ENCODE measurements around the gene GRB7. TPM values are rescaled to one million over a fixed set of nuclear protein-coding genes. Genes with fewer than 3 reads are reported as not detected.
A peak's percentile ranks its signal among the peaks of the same experiment; 100 is the strongest.

Gene GRB7
- total and polyA plus RNA-seq, 5 donors from 2014 or later = not detected

DNA sequence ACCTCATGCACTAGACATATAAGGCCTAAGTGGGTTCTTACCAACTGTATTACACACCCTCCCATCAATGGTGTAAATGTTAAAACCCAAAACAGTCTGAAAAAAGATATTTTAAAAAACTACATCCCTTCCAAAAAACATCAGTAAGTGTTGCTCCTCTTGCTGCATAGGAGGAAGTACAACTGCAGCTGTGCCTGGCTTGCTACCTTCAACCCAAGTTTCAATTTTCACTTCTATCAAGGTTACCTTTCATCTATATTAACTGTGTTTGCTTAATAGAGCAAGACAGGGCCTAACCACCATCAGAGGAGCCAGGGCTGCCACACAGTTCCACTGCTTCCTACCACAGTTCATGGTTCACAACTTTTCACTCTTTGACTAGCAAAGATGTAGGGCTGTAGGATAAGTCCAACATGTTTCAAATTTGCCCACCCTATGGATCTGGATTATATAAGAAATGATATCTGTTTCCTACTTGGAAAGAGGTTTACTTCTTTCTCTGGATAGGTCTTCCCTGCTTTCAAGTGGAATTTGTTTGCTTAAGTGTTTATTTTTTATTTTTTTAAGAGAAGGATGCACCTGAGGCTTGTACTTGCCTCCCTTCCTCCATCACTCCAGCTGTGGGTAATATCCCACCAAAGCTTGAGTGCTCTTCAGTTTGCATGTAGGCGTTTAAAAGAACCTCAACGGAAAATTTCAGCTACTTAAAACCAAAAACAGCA is 56.7 kb downstream of the GRB7 start:
- Mint-ChIP-seq H3K27ac (peak overlapping the region; percentile 89 to 98 (median 92)), H3K4me3 (peak overlapping the region; percentile 60 to 95 (median 79)), H3K4me1 (peaks cover 31 to 83% (median 61%) of the 10 kb centered on the region in 4 donors), H3K9me3 (no peaks in the 10 kb centered on the region), H3K36me3 (peaks cover 26% of the 10 kb centered on the region), H3K27me3 (no peaks in the 10 kb centered on the region)
- no peaks in the 10 kb centered on the region for H3K36me3 ChIP-seq (ENCODE audit: control insufficient read depth, insufficient read depth, low read length)
- no peaks in the 10 kb centered on the region for H3K9me3 ChIP-seq (ENCODE audit: control insufficient read depth in 2 of 2, low read length in 2 of 2)
- H3K4me1 ChIP-seq (ENCODE audit: control insufficient read depth, insufficient read depth, low read length, poor library complexity, severe bottlenecking) = peaks cover 64% of the 10 kb centered on the region
- ATAC-seq (ENCODE audit: low read depth in 2 of 2) (peak; percentile 81 to 82), DNase-seq (peak in 2 of 3 donors; percentile 59 to 90)
- no peaks in the 10 kb centered on the region for H3K27me3 ChIP-seq (ENCODE audit: control insufficient read depth, insufficient read depth, low read length)
- peak overlapping the region; percentile 91 for H3K4me3 ChIP-seq (ENCODE audit: low read depth, low read length)
- peak overlapping the region; percentile 77 for H3K27ac ChIP-seq (ENCODE audit: insufficient read depth, low read length, poor library complexity, severe bottlenecking)

Other genes with a start within 250 kb of the GRB7 start
- not detected for gene NEUROD2, start 130.0 kb upstream of the GRB7 start, total RNA-seq
- not detected for gene NEUROD2, start 130.0 kb upstream of the GRB7 start, polyA plus RNA-seq
- gene PPP1R1B, start 111.0 kb upstream of the GRB7 start, total RNA-seq = not detected
- gene PPP1R1B, start 111.0 kb upstream of the GRB7 start, polyA plus RNA-seq = not detected
- 95.9 TPM for gene STARD3, start 100.8 kb upstream of the GRB7 start, total RNA-seq
- gene STARD3, start 100.8 kb upstream of the GRB7 start, polyA plus RNA-seq = 10 to 100 TPM; 45.4 to 48.6 (median 46.5) TPM
- gene TCAP, start 72.6 kb upstream of the GRB7 start, total RNA-seq = 3.4 TPM
- under 1 TPM in 1 of 4 donors, not detected in 3; 0.07 TPM for gene TCAP, start 72.6 kb upstream of the GRB7 start, polyA plus RNA-seq
- gene PNMT, start 69.5 kb upstream of the GRB7 start, total RNA-seq = 1.2 TPM
- not detected for gene PNMT, start 69.5 kb upstream of the GRB7 start, polyA plus RNA-seq
- gene PGAP3, start 49.9 kb upstream of the GRB7 start, total RNA-seq = 28.0 TPM
- gene PGAP3, start 49.9 kb upstream of the GRB7 start, polyA plus RNA-seq = 10 to 100 TPM; 15.2 to 23.3 (median 17.5) TPM
- gene ERBB2, start 37.9 kb upstream of the GRB7 start, total RNA-seq = 5.5 TPM
- under 1 TPM; 0.36 to 0.80 (median 0.57) TPM for gene ERBB2, start 37.9 kb upstream of the GRB7 start, polyA plus RNA-seq
- gene MIEN1, start 7.4 kb upstream of the GRB7 start, total RNA-seq = 44.1 TPM
- 100 to 1,000 TPM in 3 of 4 donors, 10 to 100 TPM in 1; 93.5 to 158 (median 127) TPM for gene MIEN1, start 7.4 kb upstream of the GRB7 start, polyA plus RNA-seq
- 146 TPM for gene IKZF3, start 126.4 kb downstream of the GRB7 start, total RNA-seq
- 10 to 100 TPM; 30.4 to 40.6 (median 34.1) TPM for gene IKZF3, start 126.4 kb downstream of the GRB7 start, polyA plus RNA-seq
- gene ZPBP2, start 130.3 kb downstream of the GRB7 start, total RNA-seq = not detected
- gene ZPBP2, start 130.3 kb downstream of the GRB7 start, polyA plus RNA-seq = not detected
- 38.0 TPM for gene GSDMB, start 180.7 kb downstream of the GRB7 start, total RNA-seq
- gene GSDMB, start 180.7 kb downstream of the GRB7 start, polyA plus RNA-seq = 1 to 10 TPM in 2 of 4 donors, under 1 TPM in 2; 0.69 to 1.8 (median 1.0) TPM
- 104 TPM for gene ORMDL3, start 189.7 kb downstream of the GRB7 start, total RNA-seq
- gene ORMDL3, start 189.7 kb downstream of the GRB7 start, polyA plus RNA-seq = 100 to 1,000 TPM in 3 of 4 donors, 10 to 100 TPM in 1; 99.5 to 176 (median 127) TPM
- not detected for gene LRRC3C, start 189.8 kb downstream of the GRB7 start, total RNA-seq
- under 1 TPM in 1 of 4 donors, not detected in 3; 0.38 TPM for gene LRRC3C, start 189.8 kb downstream of the GRB7 start, polyA plus RNA-seq
- 1.5 TPM for gene GSDMA, start 225.1 kb downstream of the GRB7 start, total RNA-seq
- 1 to 10 TPM; 1.1 to 2.8 (median 2.1) TPM for gene GSDMA, start 225.1 kb downstream of the GRB7 start, polyA plus RNA-seq
- 62.4 TPM for gene PSMD3, start 242.9 kb downstream of the GRB7 start, total RNA-seq
- gene PSMD3, start 242.9 kb downstream of the GRB7 start, polyA plus RNA-seq = 10 to 100 TPM; 47.9 to 51.0 (median 49.3) TPM

All from CD4-positive, CD25-positive, alpha-beta regulatory T cell (primary cell).